GM12875 (cell line): Measurements from ENCODE around the gene TACR1.

ENCODE experiments used
- H3K4me3 ChIP-seq: one replicate; pipeline ENCODE4 v1.5.1; 2011; ENCODE audit warnings: low read depth, low read length, control low read depth
- TF ChIP-seq, protein P1 (sequence below): IDR thresholded peaks from 2 replicates; pipeline ENCODE4 v1.5.1; 2011; ENCODE audit warnings: low read depth, mild to moderate bottlenecking, control low read depth, inconsistent platforms, low read length, moderate library complexity, borderline replicate concordance; ENCODE audit not compliant: insufficient read depth

The TACR1 gene

DNA sequence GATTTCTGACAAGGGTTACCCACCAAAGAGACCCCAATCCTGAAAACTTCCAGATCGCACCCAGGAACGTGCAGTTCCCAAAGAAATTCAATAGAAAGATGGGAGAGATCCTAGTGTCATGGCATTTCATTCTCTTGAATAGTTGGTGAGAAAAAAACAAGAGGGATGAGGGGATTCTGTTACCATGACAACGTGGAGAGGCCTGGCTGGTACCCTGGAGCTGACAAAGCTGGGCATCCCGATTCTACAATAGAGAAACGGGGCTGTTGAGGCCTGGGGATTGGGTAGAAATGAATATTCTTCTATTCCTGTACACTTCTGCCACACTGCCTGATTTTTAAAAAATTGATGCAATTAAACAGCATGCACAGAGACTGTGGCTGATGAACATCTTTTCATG is 199.9 kb downstream of the TACR1 start:
- TF ChIP-seq, protein P1, sequence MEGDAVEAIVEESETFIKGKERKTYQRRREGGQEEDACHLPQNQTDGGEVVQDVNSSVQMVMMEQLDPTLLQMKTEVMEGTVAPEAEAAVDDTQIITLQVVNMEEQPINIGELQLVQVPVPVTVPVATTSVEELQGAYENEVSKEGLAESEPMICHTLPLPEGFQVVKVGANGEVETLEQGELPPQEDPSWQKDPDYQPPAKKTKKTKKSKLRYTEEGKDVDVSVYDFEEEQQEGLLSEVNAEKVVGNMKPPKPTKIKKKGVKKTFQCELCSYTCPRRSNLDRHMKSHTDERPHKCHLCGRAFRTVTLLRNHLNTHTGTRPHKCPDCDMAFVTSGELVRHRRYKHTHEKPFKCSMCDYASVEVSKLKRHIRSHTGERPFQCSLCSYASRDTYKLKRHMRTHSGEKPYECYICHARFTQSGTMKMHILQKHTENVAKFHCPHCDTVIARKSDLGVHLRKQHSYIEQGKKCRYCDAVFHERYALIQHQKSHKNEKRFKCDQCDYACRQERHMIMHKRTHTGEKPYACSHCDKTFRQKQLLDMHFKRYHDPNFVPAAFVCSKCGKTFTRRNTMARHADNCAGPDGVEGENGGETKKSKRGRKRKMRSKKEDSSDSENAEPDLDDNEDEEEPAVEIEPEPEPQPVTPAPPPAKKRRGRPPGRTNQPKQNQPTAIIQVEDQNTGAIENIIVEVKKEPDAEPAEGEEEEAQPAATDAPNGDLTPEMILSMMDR = no peak
- H3K4me3 ChIP-seq = no peak overlapping the region
